Adrenal gland (tissue), 12 donors: ENCODE measurements around the gene IQGAP2. TPM values are rescaled to one million over a fixed set of nuclear protein-coding genes. Genes with fewer than 3 reads are reported as not detected.

Experiments used
- DNase-seq, 7 donors: peaks; one replicate each; pipeline ENCODE4 v3.0.0-alpha.2; 2019 to 2020
- H3K27ac ChIP-seq, 5 donors: fragments of 200-600 bp; sonication (generic) in 4 of 5; 1 replicate in 3 of 5; 2 replicates in 2 of 5; pipeline versions ENCODE4 v1.5.1 to v1.8.0; 2016 to 2020; ENCODE audit warnings: mild to moderate bottlenecking in 1 of 5
- H3K27me3 ChIP-seq: fragments of 200-600 bp; 2 replicates; pipeline ENCODE4 v1.8.0; 2021
- H3K36me3 ChIP-seq, 2 donors: fragments of 200-600 bp; replicated peaks in 1 of 2; 1 replicate in 1 of 2; 2 replicates in 1 of 2; pipeline versions ENCODE4 v1.5.1 to v1.8.0; 2018 to 2022
- H3K4me1 ChIP-seq, 2 donors: fragments of 200-600 bp; replicated peaks in 1 of 2; 1 replicate in 1 of 2; 2 replicates in 1 of 2; pipeline versions ENCODE4 v1.5.1 to v1.8.0; 2018 to 2021
- H3K4me3 ChIP-seq, 4 donors: fragments of 200-600 bp; sonication (generic) in 3 of 4; one replicate each; pipeline ENCODE4 v1.5.1; 2016 to 2018
- H3K9me3 ChIP-seq, 3 donors: fragments of 200-600 bp; sonication (generic) in 1 of 3; replicated peaks in 1 of 3; 1 replicate in 2 of 3; 2 replicates in 1 of 3; pipeline versions ENCODE4 v1.5.1 to v1.8.0; 2016 to 2021
- CTCF ChIP-seq, 6 experiments: fragments of 450-650 bp in 4 of 6; fragments of 200-600 bp in 2 of 6; sonication (generic) in 1 of 6; IDR thresholded peaks; 1 replicate in 5 of 6; 2 replicates in 1 of 6; pipeline versions ENCODE4 v1.5.1 to v1.8.0; 2016 to 2021; ENCODE audit warnings: antibody characterized with exemption in 6 of 6, mild to moderate bottlenecking in 2 of 6, moderate library complexity in 1 of 6
- POLR2A ChIP-seq, 2 donors: fragments of 450-650 bp; IDR thresholded peaks; one replicate each; pipeline ENCODE4 v1.6.1; 2017; ENCODE audit warnings: antibody characterized with exemption in 2 of 2, mild to moderate bottlenecking in 2 of 2, moderate library complexity in 1 of 2
- WGBS, 4 donors: extraction: QIAGEN DNeasy Blood & Tissue Kit in 2 of 4; methylation state at CpG; one replicate each; pipeline versions ENCODE4 v1.1.5 to v1.1.7; 2013 to 2017; 5-methylcytosine and 5-hydroxymethylcytosine counted together
- intact Hi-C, 2 donors: fragments of 100-400 bp; cut with DNase I; formaldehyde crosslinking; loops; one replicate each; pipeline versions ENCODE4 v1.14.1 to v1.15.0; 2022 to 2023
- polyA plus RNA-seq, 3 donors: library from polyadenylated mRNA; stranded (reverse); fragments of 200-250 nt in 2 of 3; fragments of 350-450 nt in 1 of 3; fragmentation: Illumina TruSeq in 1 of 3; extraction: RNeasy Lipid Tissue Mini Kit (QIAGEN cat#74804) in 1 of 3; gene quantifications; one replicate each; pipeline ENCODE4 v1.2.3, GENCODE V29; 2013 to 2014
- total RNA-seq, 9 donors: library from RNA; depleted of rRNA in 4 of 9; stranded (reverse); fragments of >200 nt in 4 of 9; fragments of 120-200 nt in 1 of 9; fragmentation: NEBNext Ultra II Directional in 1 of 9; extraction: Animal tissue kit (Norgen Biotek cat#: 25700) in 1 of 9; gene quantifications; one replicate each; pipeline versions ENCODE4 v1.1.0 to v1.2.4, GENCODE V29; 2013 to 2023
- donor health status: healthy with polysubstance abuse.
- donor health status: Bipolar disorder and iron deficiency.
- donor health status: DM: yes; HTN: yes; CAD: no.
- donor health status: DM: no; HTN: no; CAD: no.
- donor health status: DM: no; HTN: no; CAD: no.
- donor health status: DM: yes; HTN: yes; CAD: no.

IQGAP2 gene
- total and polyA plus RNA-seq, 12 donors, result 14.9 to 77.3 (median 36.1) TPM

DNA sequence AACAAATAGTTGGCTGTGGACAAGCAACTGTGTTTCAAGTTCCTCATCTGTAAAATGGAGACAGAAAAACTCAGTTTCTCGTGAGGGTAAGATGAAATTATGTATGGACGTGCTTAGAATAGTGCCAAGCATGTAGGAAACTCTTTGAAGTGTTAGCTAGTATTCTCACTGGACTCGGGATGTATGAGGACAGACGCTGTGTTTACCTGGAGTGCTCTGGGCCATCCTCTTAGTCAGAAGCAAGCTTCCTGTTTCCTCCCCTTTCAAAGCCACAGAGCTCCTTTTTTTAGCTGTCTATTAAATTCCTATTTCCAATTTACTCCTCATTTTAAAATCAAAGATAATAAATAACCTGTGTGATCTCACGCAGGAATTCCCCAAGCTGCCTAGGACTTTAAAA, 23.8 kb upstream of the IQGAP2 start:
- no peaks in the 10 kb centered on the region for H3K9me3 ChIP-seq
- no peaks in the 10 kb centered on the region for H3K27me3 ChIP-seq
- H3K36me3 ChIP-seq, result no peaks in the 10 kb centered on the region
- 63 to 74% (median 67%) methylated on average over 5 of the region's 5 CpGs for WGBS, 4 donors
- intact Hi-C loops, result no loop called here
- no peak overlapping the region for H3K27ac ChIP-seq
- H3K4me3 ChIP-seq, result no peak overlapping the region
- DNase-seq, result no peak
- H3K4me1 ChIP-seq, result no peaks in the 10 kb centered on the region
- TF ChIP-seq POLR2A (IDR thresholded peaks at IDR 0.05) (no peak), CTCF (IDR thresholded peaks at IDR 0.05) (no peak)

GRCh38 chr5:76379855-76380254, 23.2 kb upstream of the IQGAP2 start:
- no peaks in the 10 kb centered on the region for H3K27me3 ChIP-seq
- no peaks in the 10 kb centered on the region for H3K36me3 ChIP-seq
- no peak for DNase-seq
- WGBS, 4 donors, result 59 to 76% (median 71%) methylated on average over 1 of the region's 1 CpG
- intact Hi-C loops, result no loop called here
- H3K9me3 ChIP-seq, result no peaks in the 10 kb centered on the region
- no peak overlapping the region for H3K27ac ChIP-seq
- no peak overlapping the region for H3K4me3 ChIP-seq
- no peaks in the 10 kb centered on the region for H3K4me1 ChIP-seq
- TF ChIP-seq CTCF (IDR thresholded peaks at IDR 0.05) (no peak), POLR2A (IDR thresholded peaks at IDR 0.05) (no peak)

DNA sequence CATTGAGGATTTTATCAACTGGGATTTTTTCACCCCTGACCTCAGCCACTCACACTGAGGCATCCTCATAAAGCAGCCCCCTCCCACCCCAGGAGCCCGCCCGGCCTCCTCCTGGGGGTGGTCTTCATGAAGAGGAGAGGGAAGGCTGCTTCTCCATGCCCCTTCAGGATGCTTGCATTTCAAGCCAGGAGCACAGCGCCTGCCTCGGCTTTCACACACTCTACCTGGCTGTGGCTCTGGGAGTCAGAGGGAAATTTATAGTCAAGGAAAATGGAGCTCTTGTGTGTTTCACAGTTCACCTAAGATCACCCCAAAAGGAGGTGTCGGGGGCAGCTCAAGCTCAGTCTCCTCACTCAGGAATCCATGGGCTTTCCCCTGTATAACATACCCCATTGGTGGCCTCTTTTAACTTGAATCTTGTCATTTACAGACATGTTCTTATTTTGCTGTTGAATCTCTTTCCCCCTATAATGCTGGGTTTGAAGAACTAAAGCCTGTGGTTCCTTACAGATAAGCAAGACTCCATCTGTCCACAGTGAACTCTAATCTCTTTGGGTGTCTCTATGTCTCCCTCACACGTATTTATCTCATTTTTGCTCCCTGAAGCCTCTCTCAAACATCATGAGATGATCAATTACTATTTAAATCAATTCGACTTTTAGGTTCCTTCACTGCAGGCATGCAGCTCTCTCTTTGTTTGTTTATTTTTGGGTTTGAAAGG, 22.6 kb upstream of the IQGAP2 start:
- no peaks in the 10 kb centered on the region for H3K9me3 ChIP-seq
- no peaks in the 10 kb centered on the region for H3K36me3 ChIP-seq
- no peak overlapping the region for H3K27ac ChIP-seq
- H3K4me3 ChIP-seq, result no peak overlapping the region
- DNase-seq, result no peak
- H3K4me1 ChIP-seq, result no peaks in the 10 kb centered on the region
- H3K27me3 ChIP-seq, result no peaks in the 10 kb centered on the region
- TF ChIP-seq POLR2A (IDR thresholded peaks at IDR 0.05) (no peak), CTCF (IDR thresholded peaks at IDR 0.05) (no peak)
- intact Hi-C loops, result no loop called here
- WGBS, 4 donors, result 74 to 82% (median 77%) methylated on average over 5 to 7 of the region's 7 CpGs

GRCh38 chr5:76383126-76383832, 19.8 kb upstream of the IQGAP2 start:
- H3K4me1 ChIP-seq, result peaks cover 0 to 4% of the 10 kb centered on the region in 2 donors
- intact Hi-C loops, result no loop called here
- TF ChIP-seq CTCF (IDR thresholded peaks at IDR 0.05) (no peak), POLR2A (IDR thresholded peaks at IDR 0.05) (no peak)
- H3K27ac ChIP-seq, result no peak overlapping the region
- H3K4me3 ChIP-seq, result no peak overlapping the region
- no peaks in the 10 kb centered on the region for H3K27me3 ChIP-seq
- no peaks in the 10 kb centered on the region for H3K36me3 ChIP-seq
- DNase-seq, result no peak
- 88 to 97% (median 89%) methylated on average over 4 of the region's 4 CpGs for WGBS, 4 donors
- H3K9me3 ChIP-seq, result no peaks in the 10 kb centered on the region
